Neural cell (in vitro differentiated cells): ENCODE results near the gene ABHD17C. TPM values are rescaled to one million over a fixed set of nuclear protein-coding genes. Genes with fewer than 3 reads are reported as not detected.

Source experiments
- H2AFZ ChIP-seq: fragments of 200-600, 300-800 bp; sonication (generic), shearing (Covaris generic); 2 replicates; pipeline ENCODE4 v1.6.0; 2014; ENCODE audit warnings: low read depth, mild to moderate bottlenecking, antibody characterized with exemption, low read length, moderate library complexity
- H3F3A ChIP-seq: fragments of 200-600 bp; shearing (Covaris generic); 2 replicates; pipeline ENCODE4 v1.6.1; 2016; ENCODE audit warnings: mild to moderate bottlenecking, moderate library complexity, mixed read lengths, antibody characterized with exemption, low read length; ENCODE audit not compliant: insufficient read depth, poor library complexity, severe bottlenecking
- H3K27ac ChIP-seq: fragments of 200-600, 300-800 bp; sonication (generic), shearing (Covaris generic); 2 replicates; pipeline ENCODE4 v1.5.1; 2014; ENCODE audit warnings: mild to moderate bottlenecking, low read length, moderate library complexity
- H3K27me3 ChIP-seq: fragments of 300-800, 200-600 bp; sonication (generic), shearing (Covaris generic); 2 replicates; pipeline ENCODE4 v1.6.0; 2014; ENCODE audit warnings: mild to moderate bottlenecking, low read depth, low read length, moderate library complexity; ENCODE audit not compliant: insufficient read depth
- H3K36me3 ChIP-seq: fragments of 300-800, 200-600 bp; sonication (generic), shearing (Covaris generic); 2 replicates; pipeline ENCODE4 v1.5.1; 2014; ENCODE audit warnings: mild to moderate bottlenecking, antibody characterized with exemption, low read length, moderate library complexity; ENCODE audit not compliant: insufficient read depth
- H3K4me2 ChIP-seq: fragments of 300-800, 200-600 bp; sonication (generic), shearing (Covaris generic); 2 replicates; pipeline ENCODE4 v1.6.0; 2014; ENCODE audit warnings: mild to moderate bottlenecking, low read length
- H3K4me3 ChIP-seq: fragments of 300-800, 200-600 bp; sonication (generic), shearing (Covaris generic); 2 replicates; pipeline ENCODE4 v1.5.1; 2014; ENCODE audit warnings: mild to moderate bottlenecking, low read length, moderate library complexity
- H3K79me2 ChIP-seq: fragments of 200-600 bp; shearing (Covaris generic); replicated peaks from 2 replicates; pipeline ENCODE4 v1.6.0; 2014; ENCODE audit warnings: mild to moderate bottlenecking, low read length, moderate library complexity; ENCODE audit not compliant: insufficient read depth
- H3K9ac ChIP-seq: fragments of 300-800, 200-600 bp; sonication (generic), shearing (Covaris generic); 2 replicates; pipeline ENCODE4 v1.6.1; 2016; ENCODE audit warnings: mild to moderate bottlenecking, low read length, mixed read lengths
- H3K9me2 ChIP-seq: fragments of 200-600 bp; shearing (Covaris generic); 2 replicates; pipeline ENCODE4 v1.6.1; 2016; ENCODE audit warnings: mild to moderate bottlenecking, low read length, mixed read lengths; ENCODE audit not compliant: insufficient read depth
- H3K9me3 ChIP-seq: fragments of 200-600, 300-800 bp; sonication (generic), shearing (Covaris generic); 2 replicates; pipeline ENCODE4 v1.6.1; 2016; ENCODE audit warnings: mild to moderate bottlenecking, mixed run types, low read length, moderate library complexity, mixed read lengths
- H4K20me1 ChIP-seq: fragments of 200-600 bp; shearing (Covaris generic); 2 replicates; pipeline ENCODE4 v1.6.1; 2016; ENCODE audit warnings: mild to moderate bottlenecking, mixed run types; ENCODE audit not compliant: insufficient read depth
- EP300 ChIP-seq: fragments of 450-650 bp; conservative IDR thresholded peaks from 2 replicates; pipeline ENCODE4 v1.6.1; 2014; ENCODE audit warnings: antibody characterized with exemption, mild to moderate bottlenecking, moderate library complexity; ENCODE audit not compliant: poor library complexity, severe bottlenecking
- EZH2 ChIP-seq: fragments of 200-600, 300-800 bp; shearing (Covaris generic), sonication (generic); IDR thresholded peaks from 2 replicates; pipeline ENCODE4 v1.6.1; 2014; ENCODE audit warnings: antibody characterized with exemption, low read length, borderline replicate concordance, mild to moderate bottlenecking; ENCODE audit not compliant: insufficient read depth, poor library complexity, severe bottlenecking
- MXI1 ChIP-seq: fragments of 450-650 bp; conservative IDR thresholded peaks from 2 replicates; pipeline ENCODE4 v1.6.1; 2014; ENCODE audit warnings: antibody characterized with exemption, mild to moderate bottlenecking; ENCODE audit not compliant: poor library complexity, severe bottlenecking
- POLR2AphosphoS5 ChIP-seq: IDR thresholded peaks from 2 replicates; pipeline ENCODE4 v1.6.1; 2012
- RAD21 ChIP-seq: fragments of 450-650 bp; conservative IDR thresholded peaks from 2 replicates; pipeline ENCODE4 v1.6.1; 2014; ENCODE audit warnings: antibody characterized with exemption, mild to moderate bottlenecking, moderate library complexity
- SMC3 ChIP-seq: fragments of 450-650 bp; conservative IDR thresholded peaks from 2 replicates; pipeline ENCODE4 v1.6.1; 2014; ENCODE audit warnings: antibody characterized with exemption, mild to moderate bottlenecking, moderate library complexity; ENCODE audit not compliant: poor library complexity
- TAF1 ChIP-seq: IDR thresholded peaks from 2 replicates; pipeline ENCODE4 v1.6.1; 2012; ENCODE audit warnings: low read depth
- polyA plus RNA-seq: library from polyadenylated mRNA; depleted of rRNA; stranded (reverse); fragments of >200 nt; gene quantifications from 2 replicates; pipeline ENCODE4 v1.2.3, GENCODE V29; 2014
- TF ChIP-seq, protein P1 (sequence below): IDR thresholded peaks from 2 replicates; pipeline ENCODE4 v1.6.1; 2012; ENCODE audit warnings: borderline replicate concordance
- TF ChIP-seq, protein P2 (sequence below): fragments of 450-650 bp; IDR thresholded peaks from 2 replicates; pipeline ENCODE4 v1.5.1; 2014; ENCODE audit warnings: antibody characterized with exemption, mild to moderate bottlenecking, moderate library complexity; ENCODE audit not compliant: poor library complexity, severe bottlenecking

The ABHD17C gene
- polyA plus RNA-seq, 1 donor from 2014 or later = 18.3 TPM

DNA sequence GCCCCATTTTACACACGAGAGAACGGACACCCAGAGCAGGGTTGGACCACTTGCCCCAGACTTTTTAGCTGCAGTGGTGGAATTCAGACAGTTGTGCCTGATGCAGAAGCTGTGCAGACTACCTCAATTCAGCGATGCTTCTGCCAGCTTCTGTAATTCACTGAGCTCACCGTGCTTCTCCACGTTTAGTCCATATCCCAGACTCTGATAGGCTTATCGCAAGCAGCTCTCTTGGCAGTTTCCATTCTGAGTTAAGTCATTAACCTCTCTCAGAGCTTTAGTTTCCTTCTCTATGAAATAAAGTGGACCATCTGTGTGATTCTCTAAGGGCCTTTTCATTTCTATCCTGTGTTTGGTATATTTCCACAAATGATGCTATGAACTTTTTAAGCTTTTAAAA lies 37.1 kb downstream of the ABHD17C start:
- no peaks in the 10 kb centered on the region for H3K9me2 ChIP-seq
- no peak overlapping the region for H3K4me2 ChIP-seq
- no peak overlapping the region for H2AFZ ChIP-seq
- H4K20me1 ChIP-seq = no peaks in the 10 kb centered on the region
- H3K9ac ChIP-seq = no peak overlapping the region
- no peak overlapping the region for H3K27ac ChIP-seq
- H3F3A ChIP-seq = peaks cover 3% of the 10 kb centered on the region
- H3K36me3 ChIP-seq = no peaks in the 10 kb centered on the region
- no peaks in the 10 kb centered on the region for H3K27me3 ChIP-seq
- H3K9me3 ChIP-seq = no peaks in the 10 kb centered on the region
- TF ChIP-seq TAF1 (no peak), EP300 (no peak), POLR2AphosphoS5 (no peak), RAD21 (no peak), EZH2 (no peak), SMC3 (no peak), MXI1 (no peak)
- TF ChIP-seq, protein P1, sequence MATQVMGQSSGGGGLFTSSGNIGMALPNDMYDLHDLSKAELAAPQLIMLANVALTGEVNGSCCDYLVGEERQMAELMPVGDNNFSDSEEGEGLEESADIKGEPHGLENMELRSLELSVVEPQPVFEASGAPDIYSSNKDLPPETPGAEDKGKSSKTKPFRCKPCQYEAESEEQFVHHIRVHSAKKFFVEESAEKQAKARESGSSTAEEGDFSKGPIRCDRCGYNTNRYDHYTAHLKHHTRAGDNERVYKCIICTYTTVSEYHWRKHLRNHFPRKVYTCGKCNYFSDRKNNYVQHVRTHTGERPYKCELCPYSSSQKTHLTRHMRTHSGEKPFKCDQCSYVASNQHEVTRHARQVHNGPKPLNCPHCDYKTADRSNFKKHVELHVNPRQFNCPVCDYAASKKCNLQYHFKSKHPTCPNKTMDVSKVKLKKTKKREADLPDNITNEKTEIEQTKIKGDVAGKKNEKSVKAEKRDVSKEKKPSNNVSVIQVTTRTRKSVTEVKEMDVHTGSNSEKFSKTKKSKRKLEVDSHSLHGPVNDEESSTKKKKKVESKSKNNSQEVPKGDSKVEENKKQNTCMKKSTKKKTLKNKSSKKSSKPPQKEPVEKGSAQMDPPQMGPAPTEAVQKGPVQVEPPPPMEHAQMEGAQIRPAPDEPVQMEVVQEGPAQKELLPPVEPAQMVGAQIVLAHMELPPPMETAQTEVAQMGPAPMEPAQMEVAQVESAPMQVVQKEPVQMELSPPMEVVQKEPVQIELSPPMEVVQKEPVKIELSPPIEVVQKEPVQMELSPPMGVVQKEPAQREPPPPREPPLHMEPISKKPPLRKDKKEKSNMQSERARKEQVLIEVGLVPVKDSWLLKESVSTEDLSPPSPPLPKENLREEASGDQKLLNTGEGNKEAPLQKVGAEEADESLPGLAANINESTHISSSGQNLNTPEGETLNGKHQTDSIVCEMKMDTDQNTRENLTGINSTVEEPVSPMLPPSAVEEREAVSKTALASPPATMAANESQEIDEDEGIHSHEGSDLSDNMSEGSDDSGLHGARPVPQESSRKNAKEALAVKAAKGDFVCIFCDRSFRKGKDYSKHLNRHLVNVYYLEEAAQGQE = no peak
- TF ChIP-seq, protein P2, sequence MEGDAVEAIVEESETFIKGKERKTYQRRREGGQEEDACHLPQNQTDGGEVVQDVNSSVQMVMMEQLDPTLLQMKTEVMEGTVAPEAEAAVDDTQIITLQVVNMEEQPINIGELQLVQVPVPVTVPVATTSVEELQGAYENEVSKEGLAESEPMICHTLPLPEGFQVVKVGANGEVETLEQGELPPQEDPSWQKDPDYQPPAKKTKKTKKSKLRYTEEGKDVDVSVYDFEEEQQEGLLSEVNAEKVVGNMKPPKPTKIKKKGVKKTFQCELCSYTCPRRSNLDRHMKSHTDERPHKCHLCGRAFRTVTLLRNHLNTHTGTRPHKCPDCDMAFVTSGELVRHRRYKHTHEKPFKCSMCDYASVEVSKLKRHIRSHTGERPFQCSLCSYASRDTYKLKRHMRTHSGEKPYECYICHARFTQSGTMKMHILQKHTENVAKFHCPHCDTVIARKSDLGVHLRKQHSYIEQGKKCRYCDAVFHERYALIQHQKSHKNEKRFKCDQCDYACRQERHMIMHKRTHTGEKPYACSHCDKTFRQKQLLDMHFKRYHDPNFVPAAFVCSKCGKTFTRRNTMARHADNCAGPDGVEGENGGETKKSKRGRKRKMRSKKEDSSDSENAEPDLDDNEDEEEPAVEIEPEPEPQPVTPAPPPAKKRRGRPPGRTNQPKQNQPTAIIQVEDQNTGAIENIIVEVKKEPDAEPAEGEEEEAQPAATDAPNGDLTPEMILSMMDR = no peak
- no peak overlapping the region for H3K4me3 ChIP-seq
- no peaks in the 10 kb centered on the region for H3K79me2 ChIP-seq

DNA sequence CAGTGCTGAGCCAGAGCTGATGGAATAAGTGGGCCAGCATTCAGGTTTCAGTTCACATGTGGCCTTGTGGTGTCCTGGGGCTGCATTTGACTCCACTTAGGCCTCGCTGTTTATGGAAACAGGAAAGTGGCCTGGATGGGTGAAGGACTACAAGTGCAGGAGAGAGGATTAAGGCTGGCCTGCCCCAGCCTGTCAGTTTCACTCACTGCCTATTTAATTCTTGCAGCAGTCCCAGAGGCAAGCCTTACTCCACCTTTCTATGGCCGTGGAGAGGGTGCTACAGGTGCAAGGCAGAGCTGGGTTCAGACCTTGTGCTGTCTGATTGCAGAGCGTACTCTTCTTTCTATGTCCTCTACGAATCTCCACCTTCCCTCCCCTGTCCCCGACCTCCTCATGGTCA lies 37.7 kb downstream of the ABHD17C start:
- Histone ChIP-seq H3K9me2 (no peaks in the 10 kb centered on the region), H3K9me3 (no peaks in the 10 kb centered on the region), H3K27me3 (no peaks in the 10 kb centered on the region), H3F3A (peaks cover 3% of the 10 kb centered on the region), H3K79me2 (no peaks in the 10 kb centered on the region), H4K20me1 (no peaks in the 10 kb centered on the region), H3K9ac (no peak overlapping the region), H3K27ac (no peak overlapping the region), H2AFZ (no peak overlapping the region), H3K4me3 (no peak overlapping the region), H3K36me3 (no peaks in the 10 kb centered on the region), H3K4me2 (no peak overlapping the region)
- TF ChIP-seq EP300 (no peak), RAD21 (no peak), MXI1 (no peak), EZH2 (no peak), SMC3 (no peak), TAF1 (no peak), POLR2AphosphoS5 (no peak)
- TF ChIP-seq, protein P1 = no peak
- TF ChIP-seq, protein P2 = no peak
